Gastroesophageal sphincter (tissue), 4 donors: ENCODE data around the gene AKAP9. TPM values are rescaled to one million over a fixed set of nuclear protein-coding genes. Genes with fewer than 3 reads are reported as not detected.
"Not testable (repeated sequence)": the region's sequence is repeated elsewhere in the genome, so short reads cannot be mapped to it uniquely, and the experiment has no call there.

Experiments used
- ATAC-seq: fragments of 150-250 bp; one replicate; pipeline ENCODE4 v1.9.1; 2016; ENCODE audit warnings: mild to moderate bottlenecking, moderate library complexity
- H3K27ac ChIP-seq, 4 donors: fragments of 200-600 bp; sonication (generic) in 3 of 4; 1 replicate in 3 of 4; 2 replicates in 1 of 4; pipeline ENCODE4 v1.5.1; 2016 to 2019
- H3K27me3 ChIP-seq: fragments of 200-600 bp; sonication (generic); one replicate; pipeline ENCODE4 v1.5.1; 2019
- H3K36me3 ChIP-seq, 2 donors: fragments of 200-600 bp; sonication (generic); one replicate each; pipeline ENCODE4 v1.5.1; 2019; ENCODE audit warnings: control low read depth in 1 of 2
- H3K4me1 ChIP-seq, 3 donors: fragments of 200-600 bp; sonication (generic); 1 replicate in 2 of 3; 2 replicates in 1 of 3; pipeline ENCODE4 v1.5.1; 2016 to 2019; ENCODE audit warnings: control low read depth in 2 of 3
- H3K4me3 ChIP-seq, 2 donors: fragments of 200-600 bp; sonication (generic); one replicate each; pipeline ENCODE4 v1.5.1; 2019; ENCODE audit warnings: mild to moderate bottlenecking in 1 of 2, moderate library complexity in 1 of 2
- H3K9me3 ChIP-seq, 3 donors: fragments of 200-600 bp; sonication (generic); one replicate each; pipeline ENCODE4 v1.5.1; 2017 to 2019; ENCODE audit warnings: control low read depth in 2 of 3
- CTCF ChIP-seq, 4 experiments: fragments of 200-600 bp in 2 of 4; fragments of 450-650 bp in 2 of 4; sonication (generic) in 1 of 4; IDR thresholded peaks; one replicate each; pipeline ENCODE4 v1.5.1; 2017 to 2019; ENCODE audit warnings: antibody characterized with exemption in 4 of 4, mild to moderate bottlenecking in 2 of 4, moderate library complexity in 2 of 4
- EP300 ChIP-seq: sonication (generic); formaldehyde crosslinking; IDR thresholded peaks from one replicate; pipeline ENCODE4 v1.6.1; 2017; ENCODE audit warnings: antibody characterized with exemption, mild to moderate bottlenecking
- POLR2A ChIP-seq, 2 donors: fragments of 450-650 bp; IDR thresholded peaks; one replicate each; pipeline ENCODE4 v1.6.1; 2017; ENCODE audit warnings: antibody characterized with exemption in 2 of 2, mild to moderate bottlenecking in 2 of 2, moderate library complexity in 1 of 2
- POLR2AphosphoS5 ChIP-seq: sonication (generic); formaldehyde crosslinking; IDR thresholded peaks from one replicate; pipeline ENCODE4 v1.6.1; 2017; ENCODE audit warnings: antibody characterized with exemption
- WGBS, 2 donors: methylation state at CpG; one replicate each; pipeline ENCODE4 v1.1.5; 2018; ENCODE audit warnings: low coverage in 1 of 2; 5-methylcytosine and 5-hydroxymethylcytosine counted together
- total RNA-seq, 4 donors: library from RNA; depleted of rRNA; stranded (reverse); fragments of >200 nt; gene quantifications; one replicate each; pipeline ENCODE4 v1.1.0, GENCODE V29; 2016

The AKAP9 gene
- total RNA-seq, 4 donors from 2014 or later = 38.5 to 99.0 (median 50.8) TPM

DNA sequence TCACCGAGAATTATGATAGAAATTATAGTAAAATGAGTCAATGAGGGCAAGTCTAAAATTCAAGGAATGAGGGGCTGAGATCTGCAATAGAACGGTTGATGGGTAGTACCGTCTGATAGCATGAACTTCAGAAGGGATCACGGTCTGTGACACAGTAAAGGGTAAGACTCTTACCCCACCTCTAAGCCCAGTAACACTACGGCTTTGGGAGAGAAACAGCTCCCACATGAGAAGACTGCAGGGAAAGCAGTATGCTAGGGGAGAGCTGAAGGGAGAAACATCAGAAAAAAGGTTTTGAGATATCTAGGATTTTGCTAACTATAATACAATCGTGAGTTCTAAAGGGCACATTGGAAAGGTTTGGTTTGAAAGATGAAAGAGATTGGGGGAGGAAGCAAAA lies 12.8 kb upstream of the AKAP9 start:
- no peak for ATAC-seq
- no peak for TF ChIP-seq CTCF (IDR thresholded peaks at IDR 0.05)
- TF ChIP-seq POLR2A (IDR thresholded peaks at IDR 0.05) = no peak
- no peak for TF ChIP-seq POLR2AphosphoS5
- no peak for TF ChIP-seq EP300
- no peaks in the 10 kb centered on the region for H3K9me3 ChIP-seq
- no peak overlapping the region for H3K27ac ChIP-seq
- no peaks in the 10 kb centered on the region for H3K4me1 ChIP-seq
- no peaks in the 10 kb centered on the region for H3K27me3 ChIP-seq
- WGBS, 2 donors = 54 to 89% methylated on average over 4 to 6 of the region's 6 CpGs
- H3K4me3 ChIP-seq = no peak overlapping the region
- H3K36me3 ChIP-seq = no peaks in the 10 kb centered on the region

DNA sequence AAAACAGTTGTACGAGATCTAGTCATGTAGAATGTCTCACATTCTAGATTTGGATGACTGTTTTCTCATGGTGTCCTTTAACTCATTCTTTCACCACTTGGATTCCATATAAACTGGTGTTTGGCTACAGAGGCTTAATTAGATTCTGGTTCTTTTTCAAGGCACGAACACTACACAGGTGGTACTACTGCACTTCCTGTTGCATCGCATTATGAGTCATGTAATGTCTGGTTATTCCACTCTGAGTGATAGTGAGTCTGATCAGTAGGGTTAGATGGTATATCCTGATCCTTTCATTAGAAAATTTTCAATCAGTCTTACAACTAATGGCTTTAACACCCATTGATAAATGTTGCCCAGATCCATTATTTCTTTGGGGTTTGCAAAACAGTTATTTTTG lies 11.2 kb upstream of the AKAP9 start:
- WGBS, 2 donors = 86 to 96% methylated on average over 3 of the region's 3 CpGs
- Histone ChIP-seq H3K27me3 (no peaks in the 10 kb centered on the region), H3K27ac (no peak overlapping the region), H3K4me3 (no peak overlapping the region), H3K9me3 (no peaks in the 10 kb centered on the region), H3K36me3 (no peaks in the 10 kb centered on the region), H3K4me1 (no peaks in the 10 kb centered on the region)
- TF ChIP-seq POLR2A (IDR thresholded peaks at IDR 0.05) (no peak), POLR2AphosphoS5 (no peak), EP300 (no peak), CTCF (IDR thresholded peaks at IDR 0.05) (no peak)
- ATAC-seq = no peak

GRCh38 chr7:91940171-91940570 lies 491 bp upstream of the AKAP9 start:
- Histone ChIP-seq H3K36me3 (no peaks in the 10 kb centered on the region), H3K4me1 (peaks cover 0 to 40% (median 12%) of the 10 kb centered on the region in 3 donors), H3K4me3 (peak overlapping the region; percentile 77 to 85), H3K27me3 (no peaks in the 10 kb centered on the region), H3K27ac (peak overlapping the region; percentile 88 to 97 (median 93)), H3K9me3 (no peaks in the 10 kb centered on the region)
- 0 to 2% methylated on average over 6 to 12 of the region's 12 CpGs for WGBS, 2 donors
- no peak for TF ChIP-seq CTCF (IDR thresholded peaks at IDR 0.05)
- peak; percentile 26 for ATAC-seq

- TF ChIP-seq CTCF (IDR thresholded peaks at IDR 0.05) = no peak
- TF ChIP-seq EP300 = no peak
- no peak for TF ChIP-seq POLR2AphosphoS5
- TF ChIP-seq POLR2A (IDR thresholded peaks at IDR 0.05) = no peak
- no peaks in the 10 kb centered on the region for H3K9me3 ChIP-seq
- H3K27me3 ChIP-seq = no peaks in the 10 kb centered on the region
- 0 to 3% methylated on average over 5 to 6 of the region's 7 CpGs for WGBS, 2 donors
- peaks cover 2 to 53% (median 25%) of the 10 kb centered on the region in 3 donors for H3K4me1 ChIP-seq
- no peak for ATAC-seq
- peak overlapping the region; percentile 77 to 85 for H3K4me3 ChIP-seq
- H3K27ac ChIP-seq = peak overlapping the region; percentile 88 to 97 (median 93)
- no peaks in the 10 kb centered on the region for H3K36me3 ChIP-seq
These were observed 788 bp downstream of the AKAP9 start for GRCh38 chr7:91941450-91941849.

GRCh38 chr7:91942312-91942711 lies 1.6 kb downstream of the AKAP9 start:
- no peaks in the 10 kb centered on the region for H3K27me3 ChIP-seq
- TF ChIP-seq EP300 (no peak), POLR2AphosphoS5 (no peak), POLR2A (IDR thresholded peaks at IDR 0.05) (no peak), CTCF (IDR thresholded peaks at IDR 0.05) (no peak)
- H3K9me3 ChIP-seq = no peaks in the 10 kb centered on the region
- peaks cover 2 to 59% (median 25%) of the 10 kb centered on the region in 3 donors for H3K4me1 ChIP-seq
- H3K27ac ChIP-seq = peak overlapping the region in 2 of 4 donors; percentile 93
- H3K4me3 ChIP-seq = peak overlapping the region; percentile 77 to 85
- 30 to 54% methylated on average over 2 of the region's 2 CpGs for WGBS, 2 donors
- H3K36me3 ChIP-seq = no peaks in the 10 kb centered on the region
- no peak for ATAC-seq

DNA sequence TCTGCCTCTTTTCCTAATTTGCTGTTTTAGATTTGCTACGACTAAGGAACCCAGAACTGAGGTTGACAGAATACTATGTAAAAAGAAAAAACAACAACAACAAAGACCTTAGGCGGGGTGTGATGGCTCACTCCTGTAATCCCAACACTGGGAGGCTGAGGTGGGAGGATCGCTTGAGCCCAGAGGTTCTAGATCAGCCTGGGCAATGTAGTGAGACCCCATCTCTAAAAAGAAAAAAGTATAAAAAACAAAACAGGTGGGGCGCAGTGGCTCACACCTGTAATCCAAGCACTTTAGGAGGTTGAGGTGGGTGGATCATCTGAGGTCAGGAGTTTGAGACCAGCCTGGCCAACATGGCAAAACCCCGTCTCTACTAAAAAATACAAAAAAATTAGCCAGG lies 4.3 kb downstream of the AKAP9 start:
- not testable (repeated sequence) for H3K4me3 ChIP-seq, H3K27me3 ChIP-seq, ATAC-seq, H3K36me3 ChIP-seq, H3K9me3 ChIP-seq
- WGBS, 2 donors = 93 to 100% methylated on average over 4 to 5 of the region's 5 CpGs
- Histone ChIP-seq H3K4me1 (peaks cover 2 to 52% (median 25%) of the 10 kb centered on the region in 3 donors), H3K27ac (peak overlapping the region in 2 of 4 donors; percentile 50 to 63)
